ENCODE measurements around the gene GNG12.

Gene GNG12

GRCh38 chr1:67785847-67786753 is 47.2 kb downstream of the GNG12 start:
- DNase-seq (ENCODE audit: low read depth in 3 of 3) = no peak

DNA sequence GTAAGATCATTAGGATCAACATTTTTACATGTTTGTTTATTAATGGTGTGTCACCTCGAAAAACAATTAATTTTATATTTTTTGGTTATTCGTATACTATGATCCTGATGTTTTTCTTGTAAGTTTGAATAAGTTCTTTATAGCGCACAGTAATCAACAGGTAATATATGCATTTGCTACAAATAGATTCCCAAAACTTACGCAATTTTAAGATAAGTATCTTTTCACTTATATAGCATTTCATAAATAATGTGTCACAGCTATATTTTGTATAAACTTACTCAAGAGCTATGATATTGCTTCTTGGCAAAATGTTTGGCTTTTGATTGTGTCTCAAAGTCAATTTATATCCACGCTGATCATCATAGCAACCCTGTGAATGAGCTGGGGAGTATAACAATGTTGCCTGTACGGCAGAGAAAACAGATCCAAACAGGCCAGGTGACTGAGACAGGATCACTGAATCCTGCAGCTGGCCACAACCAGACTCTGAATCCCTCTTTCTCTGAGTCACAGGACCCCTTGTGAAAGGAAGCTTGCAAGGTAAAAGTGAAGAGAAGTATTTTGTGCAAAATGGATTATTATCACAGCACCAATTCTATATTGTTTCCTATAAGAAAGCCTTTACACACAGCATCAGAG is 48.6 kb downstream of the GNG12 start:
- DNase-seq (ENCODE audit: low read depth in 3 of 3) = no peak

DNA sequence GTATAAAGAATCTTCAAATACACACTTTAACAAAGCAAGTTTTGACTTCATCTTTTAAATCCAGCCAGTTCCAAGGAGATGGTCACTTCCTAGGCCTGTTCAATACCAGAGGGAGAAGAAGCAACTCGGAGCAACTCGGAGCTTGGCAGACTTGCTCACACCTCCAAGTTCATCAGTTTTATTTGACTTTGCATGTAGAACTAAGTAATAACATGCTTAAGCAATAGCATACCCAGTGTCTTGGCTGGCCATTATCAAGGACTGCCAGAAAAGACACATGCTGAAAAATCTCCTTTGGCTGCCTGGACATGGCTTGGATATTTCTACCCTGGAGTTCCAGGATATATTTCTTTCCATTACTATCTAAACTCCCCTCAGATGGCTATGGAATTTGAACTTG is 52.6 kb downstream of the GNG12 start:
- DNase-seq (ENCODE audit: low read depth in 3 of 3) = no peak

GRCh38 chr1:67777440-67777839 is 55.8 kb downstream of the GNG12 start:
- no peak for DNase-seq (ENCODE audit: low read depth in 3 of 3)

- no peak for DNase-seq (ENCODE audit: low read depth in 3 of 3)
These were observed 56.3 kb downstream of the GNG12 start for GRCh38 chr1:67777016-67777415.

- DNase-seq (ENCODE audit: low read depth in 3 of 3) = no peak
These were observed 59.8 kb downstream of the GNG12 start for GRCh38 chr1:67773462-67773861.

GRCh38 chr1:67771749-67772148 is 61.5 kb downstream of the GNG12 start:
- DNase-seq (ENCODE audit: low read depth in 3 of 3) = no peak

- no peak for DNase-seq (ENCODE audit: low read depth in 3 of 3)
These were observed 62.1 kb downstream of the GNG12 start for GRCh38 chr1:67771152-67771551.

- no peak for DNase-seq (ENCODE audit: low read depth in 3 of 3)
These were observed 63.5 kb downstream of the GNG12 start for GRCh38 chr1:67769633-67770256.

DNA sequence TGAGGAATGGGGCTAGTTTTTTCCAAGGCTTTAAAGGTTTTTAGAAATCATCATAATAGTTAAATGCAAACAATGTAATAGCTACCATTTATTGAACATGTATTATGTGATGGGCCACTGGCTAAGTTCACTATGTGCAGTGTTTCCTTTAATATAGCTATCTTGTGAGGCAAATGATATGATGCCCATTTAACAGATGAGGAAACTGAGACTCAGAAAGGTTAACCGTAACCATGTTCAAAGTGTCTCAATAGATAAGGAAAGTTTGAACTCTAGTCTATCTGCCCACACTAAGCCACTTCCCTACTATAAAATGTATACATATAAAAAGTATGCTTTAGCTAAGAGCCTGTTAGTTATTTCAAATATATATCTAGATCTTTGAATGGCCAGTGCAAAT is 64.8 kb downstream of the GNG12 start:
- DNase-seq (ENCODE audit: low read depth in 3 of 3) = no peak

GRCh38 chr1:67767103-67767782 is 66.0 kb downstream of the GNG12 start:
- DNase-seq (ENCODE audit: low read depth in 3 of 3) = no peak

DNA sequence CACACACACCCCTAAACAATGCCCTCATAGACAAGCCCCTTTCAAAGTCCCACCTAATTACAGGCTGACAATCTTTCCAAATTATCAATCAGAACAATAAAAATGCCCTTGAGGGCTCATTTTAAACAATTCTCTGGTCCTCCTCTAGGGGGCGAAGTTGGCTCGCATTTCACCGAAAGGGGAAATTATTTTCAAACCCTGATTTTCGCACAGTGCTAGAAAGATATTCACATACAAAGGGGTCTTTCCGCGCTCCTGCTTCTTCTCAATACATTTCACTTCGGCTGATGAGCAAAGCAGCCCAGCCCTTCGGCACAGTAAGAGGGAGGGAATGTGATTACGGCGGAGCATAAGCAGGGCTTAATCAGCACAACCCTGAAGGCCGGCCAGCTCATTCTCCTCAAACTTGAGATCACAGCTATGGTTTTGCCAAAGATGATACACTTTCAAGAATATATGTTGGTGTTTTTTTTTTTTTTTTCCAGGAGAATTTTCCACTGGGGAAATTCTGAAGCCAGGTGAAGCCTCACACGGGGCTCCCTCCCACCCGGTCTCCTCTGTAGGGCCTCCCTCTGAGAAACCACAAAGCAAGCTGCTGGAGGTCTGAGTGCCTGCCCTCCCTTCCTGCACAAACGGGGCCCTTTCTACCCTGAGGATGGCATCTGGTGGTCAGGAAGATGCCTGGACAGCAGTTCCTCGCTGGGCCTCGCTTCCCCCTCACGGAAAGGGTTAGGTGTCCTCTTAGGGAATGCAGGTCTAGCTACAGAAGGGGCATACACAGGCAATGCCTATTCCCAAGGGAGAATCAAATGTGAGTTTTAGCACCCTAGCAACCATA is 66.9 kb downstream of the GNG12 start:
- DNase-seq (ENCODE audit: low read depth in 3 of 3) = peak in 1 of 3 donors; percentile 41

DNA sequence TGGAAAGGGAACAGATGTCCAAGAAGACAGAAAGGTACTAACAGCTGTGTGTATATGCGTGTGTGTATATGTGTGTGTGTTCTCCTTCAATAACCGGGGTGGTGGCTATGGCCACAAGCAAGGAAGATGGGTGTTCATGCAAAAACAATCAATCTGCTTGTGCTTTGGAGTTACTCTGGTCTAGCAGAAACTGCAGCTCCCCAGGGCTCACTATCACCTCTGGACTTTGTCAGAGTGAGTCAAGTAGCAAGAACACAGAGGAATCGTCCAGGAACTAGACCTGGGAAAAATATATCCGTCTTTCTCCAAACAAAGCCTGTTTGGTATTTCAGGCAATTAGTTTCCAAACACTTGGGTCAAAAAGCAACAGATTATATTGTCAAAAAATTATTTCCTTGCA is 68.6 kb downstream of the GNG12 start:
- no peak for DNase-seq (ENCODE audit: low read depth in 3 of 3)

DNA sequence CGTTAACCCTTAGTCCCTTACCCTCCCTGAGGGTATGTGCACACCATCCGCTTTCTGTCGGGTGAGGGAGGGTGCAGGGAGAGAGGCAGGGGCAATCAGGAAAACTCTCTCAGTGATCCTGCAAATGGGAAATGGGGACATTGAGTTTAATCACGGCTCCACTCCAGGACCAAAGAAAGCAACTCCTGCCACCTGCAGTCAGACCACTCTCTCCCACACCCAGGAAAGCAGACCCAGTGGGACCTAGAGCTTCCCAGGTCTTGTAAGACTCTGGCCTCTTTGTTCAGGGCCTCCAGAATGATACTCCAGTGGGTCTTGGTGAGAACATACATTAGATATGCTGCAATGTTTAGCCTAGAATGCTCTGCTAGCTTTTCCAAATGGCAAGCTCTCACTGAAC is 71.5 kb downstream of the GNG12 start:
- DNase-seq (ENCODE audit: low read depth in 3 of 3) = no peak

DNA sequence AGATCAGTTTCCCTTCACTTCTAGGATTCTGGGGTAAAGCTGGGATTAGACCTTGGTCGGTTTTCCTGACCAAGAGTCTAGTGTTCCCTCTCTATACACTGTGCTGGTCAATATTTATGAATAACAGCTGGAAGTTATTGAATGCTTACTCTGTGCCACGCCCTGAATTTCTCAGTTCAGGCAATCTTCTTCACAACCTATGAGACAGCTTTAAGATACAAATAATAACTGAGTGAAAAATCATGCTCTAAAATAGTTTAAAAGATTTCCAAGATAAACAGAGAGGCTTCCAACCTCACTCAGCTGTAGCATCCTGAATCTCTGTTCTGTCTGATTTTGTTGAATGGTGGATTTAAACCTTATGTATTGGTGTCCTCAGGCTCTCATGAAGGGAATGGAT is 72.2 kb downstream of the GNG12 start:
- DNase-seq (ENCODE audit: low read depth in 3 of 3) = no peak

GRCh38 chr1:67760030-67760821 is 73.0 kb downstream of the GNG12 start:
- DNase-seq (ENCODE audit: low read depth in 3 of 3) = peak; percentile 17 to 59 (median 32)

- DNase-seq (ENCODE audit: low read depth in 3 of 3) = no peak
These were observed 73.6 kb downstream of the GNG12 start for GRCh38 chr1:67759692-67760029.

GRCh38 chr1:67759066-67759465 is 74.2 kb downstream of the GNG12 start:
- no peak for DNase-seq (ENCODE audit: low read depth in 3 of 3)

GRCh38 chr1:67755619-67756018 is 77.6 kb downstream of the GNG12 start:
- DNase-seq (ENCODE audit: low read depth in 3 of 3) = no peak

DNA sequence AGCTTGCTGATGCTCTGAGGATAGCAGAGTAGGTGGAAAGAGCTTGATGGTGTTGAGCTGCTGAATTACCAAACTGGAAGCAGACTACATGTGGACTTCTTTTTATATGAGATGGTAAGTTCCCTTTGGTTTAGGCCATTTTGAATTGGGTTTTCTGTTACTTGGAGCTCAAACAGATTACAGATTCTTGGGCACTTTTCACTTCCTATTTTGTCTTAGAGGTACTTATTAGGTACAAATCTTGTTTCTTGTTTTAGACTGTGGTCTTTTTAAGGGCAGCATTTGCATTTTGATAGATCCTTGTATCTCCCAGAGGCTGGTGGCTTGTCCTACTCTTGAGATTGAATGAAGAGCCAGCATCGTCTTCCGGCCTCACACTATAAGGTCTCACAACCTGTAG is 78.1 kb downstream of the GNG12 start:
- DNase-seq (ENCODE audit: low read depth in 3 of 3) = no peak

- no peak for DNase-seq (ENCODE audit: low read depth in 3 of 3)
These were observed 78.7 kb downstream of the GNG12 start for GRCh38 chr1:67754526-67754920.
